HG03060 (cell line): ENCODE results near the gene TGIF1.
"Not testable (repeated sequence)": the region's sequence is repeated elsewhere in the genome, so short reads cannot be mapped to it uniquely, and the experiment has no call there.

Experiments
- ATAC-seq: cut with Tn5 transposase; IDR thresholded peaks from one replicate; pipeline ENCODE4 v1.9.1; 2021; ENCODE audit warnings: low read depth, moderate number of reproducible peaks; ENCODE audit not compliant: unreplicated experiment

TGIF1 gene

GRCh38 chr18:3454365-3455089, 4.6 kb downstream of the TGIF1 start:
- ATAC-seq, result no peak

- no peak for ATAC-seq
These were observed 5.2 kb downstream of the TGIF1 start for GRCh38 chr18:3455090-3455635.

GRCh38 chr18:3455907-3456685, 6.1 kb downstream of the TGIF1 start:
- ATAC-seq, result no peak

- ATAC-seq, result no peak
These were observed 6.7 kb downstream of the TGIF1 start for GRCh38 chr18:3456686-3457069.

GRCh38 chr18:3457261-3457724, 7.3 kb downstream of the TGIF1 start:
- no peak for ATAC-seq

- ATAC-seq, result peak; percentile 41
These were observed 8.4 kb downstream of the TGIF1 start for GRCh38 chr18:3458378-3458777.

GRCh38 chr18:3458952-3459853, 9.2 kb downstream of the TGIF1 start:
- ATAC-seq, result no peak

GRCh38 chr18:3460823-3461398, 10.9 kb downstream of the TGIF1 start:
- ATAC-seq, result no peak

GRCh38 chr18:3461704-3462103, 11.7 kb downstream of the TGIF1 start:
- no peak for ATAC-seq

GRCh38 chr18:3463051-3463450, 13.1 kb downstream of the TGIF1 start:
- ATAC-seq, result no peak

GRCh38 chr18:3466045-3466444, 16.1 kb downstream of the TGIF1 start:
- ATAC-seq, result no peak

GRCh38 chr18:3466872-3467271, 16.9 kb downstream of the TGIF1 start:
- ATAC-seq, result no peak

GRCh38 chr18:3468066-3468705, 18.2 kb downstream of the TGIF1 start:
- ATAC-seq, result no peak

GRCh38 chr18:3468833-3469232, 18.9 kb downstream of the TGIF1 start:
- ATAC-seq, result no peak

- no peak for ATAC-seq
These were observed 21.2 kb downstream of the TGIF1 start for GRCh38 chr18:3471141-3471648.

- ATAC-seq, result not testable (repeated sequence)
These were observed 22.1 kb downstream of the TGIF1 start for GRCh38 chr18:3472121-3472520.

GRCh38 chr18:3472681-3473544, 22.9 kb downstream of the TGIF1 start:
- peak; percentile 95 for ATAC-seq

GRCh38 chr18:3478262-3478978, 28.4 kb downstream of the TGIF1 start:
- ATAC-seq, result no peak
